DMS 273 (cell line): ENCODE data around the gene DLG1.

Experiments
- DNase-seq: peaks from one replicate; lab custom pipeline; 2025; ENCODE audit not compliant: unreplicated experiment; lab: John Stamatoyannopoulos, UW

The DLG1 gene

DNA sequence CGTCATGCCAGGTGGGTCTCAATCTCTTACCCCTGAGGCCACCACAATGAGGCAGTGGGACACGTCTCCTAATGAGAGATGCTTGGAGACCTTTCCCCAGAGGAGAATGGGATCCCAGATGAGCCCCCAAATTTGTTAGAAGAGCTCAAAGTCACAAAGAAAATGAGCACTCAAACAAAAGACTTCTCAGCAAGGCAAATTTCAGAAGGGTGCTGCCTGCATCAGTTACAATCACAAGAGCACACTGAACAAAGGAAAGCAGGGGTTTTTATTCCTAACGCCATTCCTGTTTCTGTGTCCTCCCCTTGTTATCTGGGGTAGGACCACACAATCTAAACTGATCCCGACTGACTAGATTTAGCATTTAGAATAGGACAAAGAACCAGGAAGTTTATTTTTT, 50.1 kb downstream of the DLG1 start:
- no peak for DNase-seq

GRCh38 chr3:197244751-197245150, 53.7 kb downstream of the DLG1 start:
- no peak for DNase-seq

- DNase-seq = no peak
Measured at GRCh38 chr3:197242784-197243432, 55.5 kb downstream of the DLG1 start.

GRCh38 chr3:197241173-197241572, 57.2 kb downstream of the DLG1 start:
- DNase-seq = no peak

- no peak for DNase-seq
Measured at GRCh38 chr3:197239857-197240256, 58.6 kb downstream of the DLG1 start.

GRCh38 chr3:197238842-197239241, 59.6 kb downstream of the DLG1 start:
- DNase-seq = no peak

DNA sequence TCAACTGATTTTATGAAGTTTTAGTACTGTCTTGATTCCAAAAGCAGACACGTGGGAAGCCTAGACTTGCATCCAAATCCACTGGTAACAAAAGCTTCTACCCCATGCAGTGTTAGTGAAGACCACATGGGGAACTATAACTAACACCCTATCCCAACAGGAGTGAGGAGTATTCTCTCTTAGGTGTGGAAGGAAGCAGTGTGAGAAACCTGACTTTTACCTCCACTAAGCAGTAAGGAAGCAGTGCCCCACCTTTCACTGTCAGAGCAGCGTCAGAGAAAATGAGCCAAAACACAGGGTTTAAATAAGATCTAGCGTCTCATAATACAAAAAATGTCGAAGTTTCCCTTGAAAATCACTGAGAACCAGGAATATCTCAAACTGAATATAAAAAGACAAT, 60.5 kb downstream of the DLG1 start:
- no peak for DNase-seq

GRCh38 chr3:197236362-197236761, 62.0 kb downstream of the DLG1 start:
- no peak for DNase-seq

GRCh38 chr3:197234947-197235914, 63.2 kb downstream of the DLG1 start:
- DNase-seq = peak; percentile 27

DNA sequence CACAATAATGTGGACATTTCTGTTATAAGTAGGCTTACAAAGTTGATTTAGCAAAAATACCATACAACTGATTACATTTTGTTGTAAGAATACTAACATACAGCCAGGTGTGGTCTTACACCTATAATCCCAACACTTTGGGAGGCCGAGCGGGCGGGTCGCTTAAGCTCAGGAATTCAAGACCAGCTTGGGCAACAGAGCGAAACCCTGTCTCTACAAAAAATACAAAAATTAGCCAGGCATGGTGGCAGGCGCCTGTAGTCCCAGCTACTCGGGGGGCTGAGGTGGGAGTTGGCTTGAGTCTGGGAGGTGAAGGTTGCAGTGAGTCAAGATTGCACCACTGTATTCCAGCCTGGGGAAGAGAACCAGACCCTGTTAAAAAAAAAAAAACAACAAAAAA, 67.1 kb downstream of the DLG1 start:
- DNase-seq = no peak

- DNase-seq = no peak
Measured at GRCh38 chr3:197229836-197230235, 68.6 kb downstream of the DLG1 start.

- no peak for DNase-seq
Measured at GRCh38 chr3:197229178-197229577, 69.2 kb downstream of the DLG1 start.

DNA sequence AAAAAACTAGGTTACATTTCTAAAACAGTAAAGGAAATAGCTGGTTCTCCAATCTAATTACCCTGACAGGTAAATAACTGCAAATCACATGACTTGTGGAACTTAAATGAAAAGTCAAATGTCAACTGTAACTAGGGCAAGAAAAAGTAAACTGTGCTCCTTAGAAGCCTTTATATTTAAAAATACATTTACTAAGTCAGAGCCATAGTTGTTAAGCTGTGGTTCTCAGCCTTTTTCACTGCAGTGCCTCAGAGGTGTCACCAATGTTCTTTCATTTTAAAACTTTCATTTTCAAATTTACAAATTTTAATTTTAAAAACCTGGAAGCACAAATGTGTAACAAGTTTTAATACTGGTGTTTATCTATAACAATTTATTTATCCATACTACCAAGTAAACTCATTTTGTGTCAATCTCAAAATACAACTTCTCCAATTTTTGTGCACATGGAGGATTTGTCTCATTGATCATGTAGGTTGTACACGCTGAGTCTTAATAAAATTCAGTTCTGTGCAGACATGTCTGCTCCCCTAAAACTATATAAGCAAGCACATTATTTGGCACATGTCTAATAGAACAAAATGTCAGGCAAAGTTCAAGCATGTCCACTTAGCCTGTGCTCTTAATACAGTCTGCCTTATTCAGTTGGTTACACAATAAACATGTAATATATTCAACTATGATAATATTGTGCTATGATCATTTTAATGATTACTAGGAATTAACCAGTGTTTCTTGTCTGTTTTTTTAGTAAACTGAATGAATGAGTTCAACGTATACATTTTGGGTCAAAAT, 70.4 kb downstream of the DLG1 start:
- no peak for DNase-seq

GRCh38 chr3:197226179-197226578, 72.2 kb downstream of the DLG1 start:
- peak; percentile 27 for DNase-seq

DNA sequence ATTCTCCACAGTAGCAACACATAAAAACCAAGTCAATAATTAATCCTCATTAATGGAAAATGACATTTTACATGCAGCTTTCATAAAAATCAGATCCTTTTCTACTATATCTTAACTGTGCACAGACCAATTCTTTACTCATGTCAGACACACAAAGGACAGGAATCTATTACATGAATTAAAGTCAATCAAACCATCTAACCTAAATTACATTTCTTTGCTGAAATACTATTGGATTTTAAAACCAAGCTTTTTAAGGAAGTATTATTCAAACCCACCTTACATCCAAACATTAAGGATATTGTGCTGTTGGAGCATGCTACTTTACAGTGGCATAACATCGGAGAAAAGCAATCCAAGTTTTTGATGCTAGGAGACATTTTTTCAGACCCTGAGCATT, 72.8 kb downstream of the DLG1 start:
- no peak for DNase-seq

DNA sequence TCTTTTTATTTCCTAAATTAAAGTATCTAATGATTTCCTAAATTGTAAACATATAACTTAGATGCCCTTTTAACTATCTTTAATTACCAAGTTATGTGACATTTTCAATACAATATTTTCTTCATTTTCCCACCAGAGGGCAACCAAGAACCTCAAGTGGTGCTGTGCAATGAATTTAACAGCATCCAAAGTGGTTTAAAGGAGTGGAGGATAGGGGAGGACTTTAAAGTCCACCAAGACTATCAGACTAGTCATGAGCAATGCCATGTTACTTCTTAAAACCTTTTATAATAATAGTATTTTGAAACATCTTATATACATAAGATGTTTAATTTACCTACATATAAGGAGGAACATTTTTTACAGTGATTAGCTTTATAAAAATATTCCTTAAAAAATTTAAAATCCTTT, 74.4 kb downstream of the DLG1 start:
- peak; percentile 85 for DNase-seq

- DNase-seq = no peak
Measured at GRCh38 chr3:197222937-197223370, 75.5 kb downstream of the DLG1 start.

- DNase-seq = no peak
Measured at GRCh38 chr3:197219619-197220018, 78.8 kb downstream of the DLG1 start.

- DNase-seq = no peak
Measured at GRCh38 chr3:197218210-197218609, 80.2 kb downstream of the DLG1 start.

- DNase-seq = no peak
Measured at GRCh38 chr3:197216914-197217313, 81.5 kb downstream of the DLG1 start.

GRCh38 chr3:197216169-197216860, 82.1 kb downstream of the DLG1 start:
- DNase-seq = no peak
